GM18907 (cell line): ENCODE measurements around the gene RAC2.

Experiments
- ATAC-seq: cut with Tn5 transposase; IDR thresholded peaks from one replicate; pipeline ENCODE4 v1.9.1; 2021; ENCODE audit warnings: mild to moderate bottlenecking, moderate library complexity; ENCODE audit not compliant: unreplicated experiment

RAC2 gene

GRCh38 chr22:37244114-37244921, at the start of gene RAC2:
Gene RAC2, minus strand, starts transcription at chr22:37244269. Its CDS starts 121 bp downstream, at chr22:37244148.
- peak; percentile 47 for ATAC-seq

- ATAC-seq: no peak
Measured at GRCh38 chr22:37293172-37293571, 49.1 kb upstream of the RAC2 start.

- no peak for ATAC-seq
Measured at GRCh38 chr22:37292641-37293040, 48.6 kb upstream of the RAC2 start.

GRCh38 chr22:37291559-37292298, 47.7 kb upstream of the RAC2 start:
- ATAC-seq: no peak

- no peak for ATAC-seq
Measured at GRCh38 chr22:37290737-37291136, 46.7 kb upstream of the RAC2 start.

GRCh38 chr22:37289156-37289735, 45.2 kb upstream of the RAC2 start:
- no peak for ATAC-seq

- ATAC-seq: no peak
Measured at GRCh38 chr22:37288521-37288920, 44.5 kb upstream of the RAC2 start.

- ATAC-seq: no peak
Measured at GRCh38 chr22:37287550-37287951, 43.5 kb upstream of the RAC2 start.

GRCh38 chr22:37285937-37286336, 41.9 kb upstream of the RAC2 start:
- ATAC-seq: no peak

- no peak for ATAC-seq
Measured at GRCh38 chr22:37284805-37285355, 40.8 kb upstream of the RAC2 start.

- ATAC-seq: no peak
Measured at GRCh38 chr22:37284126-37284804, 40.2 kb upstream of the RAC2 start.

GRCh38 chr22:37283393-37283937, 39.4 kb upstream of the RAC2 start:
- no peak for ATAC-seq

- ATAC-seq: peak; percentile 63
Measured at GRCh38 chr22:37282385-37282677, 38.3 kb upstream of the RAC2 start, which contains the start of gene CYTH4. Gene CYTH4, plus strand, starts transcription at chr22:37282508. Its CDS starts 62 bp downstream, at chr22:37282570.

- ATAC-seq: no peak
Measured at GRCh38 chr22:37281646-37282384, 37.7 kb upstream of the RAC2 start.

- ATAC-seq: no peak
Measured at GRCh38 chr22:37281195-37281594, 37.1 kb upstream of the RAC2 start.

GRCh38 chr22:37280718-37281117, 36.6 kb upstream of the RAC2 start:
- no peak for ATAC-seq

GRCh38 chr22:37279331-37280181, 35.5 kb upstream of the RAC2 start:
- no peak for ATAC-seq

GRCh38 chr22:37278261-37278660, 34.2 kb upstream of the RAC2 start:
- ATAC-seq: no peak

GRCh38 chr22:37277384-37277783, 33.3 kb upstream of the RAC2 start:
- no peak for ATAC-seq
